GM12878 (cell line): ENCODE measurements around the gene DLG2. TPM values are rescaled to one million over a fixed set of nuclear protein-coding genes. Genes with fewer than 3 reads are reported as not detected.
A peak's percentile ranks its signal among the peaks of the same experiment; 100 is the strongest.

Experiments used
- ATAC-seq: fragments of 200-7000 bp; cut with Tn5 transposase; 3 replicates; pipeline ENCODE4 v1.9.1; 2020; ENCODE audit warnings: mild to moderate bottlenecking, moderate library complexity
- BruUV-seq: library from RNA; stranded (reverse); fragments of 400-500 nt; replicated peaks from 2 replicates; lab custom pipeline; 2021; lab: Mats Ljungman, UMichigan
- CTCF ChIA-PET: fragments of 300-600 bp; sonication (Branson Sonifier 250); formaldehyde crosslinking; extraction: SDS; loops from one replicate; lab custom pipeline; 2021; ENCODE audit warnings: inconsistent platforms; lab: Yijun Ruan, JAX
- POLR2A ChIA-PET: fragments of 350-600 bp; formaldehyde crosslinking; extraction: SDS; loops from one replicate; lab custom pipeline; 2021; ENCODE audit warnings: inconsistent platforms; lab: Charles Lee
- RAD21 ChIA-PET: fragments of 300-600 bp; sonication (Branson Sonifier 250); formaldehyde crosslinking; loops from one replicate; lab custom pipeline; 2023; ENCODE audit warnings: antibody characterized with exemption; ENCODE audit not compliant: unreplicated experiment; lab: Charles Lee
- SMC1A ChIA-PET: fragments of 300-600 bp; sonication (Branson Sonifier 250); formaldehyde crosslinking; loops from one replicate; lab custom pipeline; 2023; ENCODE audit not compliant: unreplicated experiment, uncharacterized antibody; lab: Charles Lee
- DNase-seq: peaks from one replicate; pipeline ENCODE4 v3.0.0-alpha.2; 2011; ENCODE audit warnings: low read depth, low spot score
- FAIRE-seq: peaks from 3 replicates; lab custom pipeline; 2011; peaks lifted over from hg19 to GRCh38; lab: Jason Lieb, UNC
- H2AFZ ChIP-seq: 2 replicates; pipeline ENCODE4 v1.6.0; 2011; ENCODE audit warnings: low read depth, low read length, control low read depth; ENCODE audit not compliant: control insufficient read depth
- H3K27ac ChIP-seq: 2 replicates; pipeline ENCODE4 v1.5.1; 2011; ENCODE audit warnings: control low read depth; ENCODE audit not compliant: control insufficient read depth, insufficient read depth
- H3K27me3 ChIP-seq, 2 experiments: replicated peaks in 1 of 2; 2 replicates each; pipeline versions ENCODE4 v1.6.0 to v1.6.1; 2011; ENCODE audit warnings: low read length in 1 of 2; ENCODE audit not compliant: control insufficient read depth in 2 of 2, insufficient read depth in 2 of 2
- H3K36me3 ChIP-seq, 2 experiments: 2 replicates each; pipeline ENCODE4 v1.5.1; 2011; ENCODE audit warnings: low read length in 1 of 2; ENCODE audit not compliant: control insufficient read depth in 2 of 2, insufficient read depth in 2 of 2
- H3K4me1 ChIP-seq: 2 replicates; pipeline ENCODE4 v1.6.1; 2011; ENCODE audit warnings: mild to moderate bottlenecking, low read length, moderate library complexity, mixed read lengths; ENCODE audit not compliant: control insufficient read depth, insufficient read depth
- H3K4me2 ChIP-seq: 2 replicates; pipeline ENCODE4 v1.6.0; 2011; ENCODE audit warnings: control low read depth; ENCODE audit not compliant: control insufficient read depth, insufficient read depth
- H3K4me3 ChIP-seq: fragments of 200-600 bp; sonication (generic); 2 replicates; pipeline ENCODE4 v1.5.1; 2016
- H3K79me2 ChIP-seq: 2 replicates; pipeline ENCODE4 v1.6.0; 2011; ENCODE audit warnings: low read length; ENCODE audit not compliant: control insufficient read depth, insufficient read depth
- H3K9ac ChIP-seq: 2 replicates; pipeline ENCODE4 v1.8.0; 2011; ENCODE audit warnings: low read length, control low read depth, mixed read lengths; ENCODE audit not compliant: control insufficient read depth, insufficient read depth
- H3K9me3 ChIP-seq: replicated peaks from 3 replicates; pipeline ENCODE4 v1.5.1; 2011; ENCODE audit warnings: mild to moderate bottlenecking, low read length; ENCODE audit not compliant: control insufficient read depth, insufficient read depth
- H4K20me1 ChIP-seq: 2 replicates; pipeline ENCODE4 v1.6.0; 2011; ENCODE audit not compliant: control insufficient read depth, insufficient read depth
- BHLHE40 ChIP-seq, 2 experiments: fragments of 450-650 bp in 1 of 2; IDR thresholded peaks; 2 replicates each; pipeline ENCODE4 v1.6.1; 2011 to 2017; ENCODE audit warnings: low read depth in 2 of 2, borderline replicate concordance in 1 of 2, improper control_type of control experiment in 1 of 2, low read length in 1 of 2, mild to moderate bottlenecking in 1 of 2
- CBX5 ChIP-seq: sonication (generic); IDR thresholded peaks from 2 replicates; pipeline ENCODE4 v1.6.1; 2016; ENCODE audit warnings: low read depth, moderate library complexity, mild to moderate bottlenecking, inconsistent platforms
- CTCF ChIP-seq, 3 experiments: IDR thresholded peaks in 2 of 3; conservative IDR thresholded peaks in 1 of 3; 2 replicates each; pipeline ENCODE4 v1.5.1; 2011; ENCODE audit warnings: low read depth in 3 of 3, low read length in 3 of 3, mild to moderate bottlenecking in 3 of 3, control low read depth in 2 of 3, moderate library complexity in 2 of 3, inconsistent platforms in 1 of 3, mixed read lengths in 1 of 3; ENCODE audit not compliant: control insufficient read depth in 2 of 3, insufficient read depth in 1 of 3; ENCODE audit errors: extremely low read depth in 1 of 3
- E4F1 ChIP-seq: fragments of 450-650 bp; IDR thresholded peaks from 2 replicates; pipeline ENCODE4 v1.6.1; 2018; ENCODE audit warnings: borderline replicate concordance, mild to moderate bottlenecking; ENCODE audit not compliant: partially characterized antibody
- RAD21 ChIP-seq: IDR thresholded peaks from 2 replicates; pipeline ENCODE4 v1.6.1; 2011; ENCODE audit warnings: mild to moderate bottlenecking, low read depth, low read length, moderate library complexity; ENCODE audit not compliant: insufficient read depth
- SMAD1 ChIP-seq: fragments of 450-650 bp; IDR thresholded peaks from 2 replicates; pipeline ENCODE4 v1.6.1; 2018; ENCODE audit warnings: mild to moderate bottlenecking, low read depth; ENCODE audit not compliant: partially characterized antibody
- SMC3 ChIP-seq: IDR thresholded peaks from 2 replicates; pipeline ENCODE4 v1.6.1; 2011; ENCODE audit warnings: low read length, improper control_type of control experiment, borderline replicate concordance
- STAT1 ChIP-seq: fragments of 450-650 bp; conservative IDR thresholded peaks from 2 replicates; pipeline ENCODE4 v1.6.1; 2014; ENCODE audit warnings: antibody characterized with exemption, mild to moderate bottlenecking
- ZNF217 ChIP-seq: fragments of 450-650 bp; IDR thresholded peaks from 2 replicates; pipeline ENCODE4 v1.6.1; 2017; ENCODE audit warnings: antibody characterized with exemption, mild to moderate bottlenecking
- WGBS: methylation state at CpG from one replicate; pipeline ENCODE4 v1.1.6; 2016; ENCODE audit warnings: low lambda C conversion rate; ENCODE audit not compliant: insufficient replicate concordance, insufficient coverage; ENCODE audit errors: missing lambda C conversion rate; 5-methylcytosine and 5-hydroxymethylcytosine counted together
- in situ Hi-C: fragments of 300-500 bp; cut with MboI; formaldehyde crosslinking; loops from 9 replicates; pipeline ENCODE4 v1.14.3; 2018; ENCODE audit warnings: mixed read lengths
- intact Hi-C: fragments of 100-400 bp; cut with micrococcal nuclease; formaldehyde crosslinking; loops from one replicate; pipeline ENCODE4 v1.14.2; 2022; ENCODE audit not compliant: unreplicated experiment
- polyA plus RNA-seq, 11 experiments: library from polyadenylated mRNA; depleted of rRNA in 4 of 11; unstranded in 6 of 11; stranded (reverse) in 5 of 11; fragments of >200 nt; fragmentation: Nextera tagmentation in 4 of 11; fragmentation: Illumina TruSeq in 1 of 11; extraction: Ambion mirVana in 4 of 11; extraction: Trizol in 1 of 11; gene quantifications; 1 replicate in 1 of 11; 2 replicates in 10 of 11; pipeline versions ENCODE4 v1.2.1 to v1.2.3, GENCODE V29; 2011 to 2016; ENCODE audit warnings: inconsistent platforms in 2 of 11, missing spikeins in 2 of 11, low read depth in 1 of 11
- total RNA-seq, 4 experiments: library from RNA; depleted of rRNA in 3 of 4; stranded (reverse); fragments of >200 nt in 3 of 4; fragmentation: Illumina TruSeq in 1 of 4; extraction: Trizol in 1 of 4; gene quantifications; 2 replicates each; pipeline versions ENCODE4 v1.2.1 to v1.2.3, GENCODE V29; 2013 to 2021

DLG2 gene
- total and polyA plus RNA-seq, 10 of the 15 experiments (the other 5 are each of a cell fraction or from before 2014, with no cell fraction given): 0.09 to 0.98 (median 0.35) TPM

- no peak for TF ChIP-seq E4F1
- no peak for TF ChIP-seq STAT1
Observed at GRCh38 chr11:84560206-84560605, 1066.9 kb downstream of the DLG2 start (continued).

GRCh38 chr11:84558085-84558905 is 1068.8 kb downstream of the DLG2 start:
- POLR2A ChIA-PET: no interaction called here

More at GRCh38 chr11:84558085-84558905, 1068.8 kb downstream of the DLG2 start:
- in situ Hi-C loops: no loop called here
- Histone ChIP-seq H3K36me3 (no peaks in the 10 kb centered on the region), H3K27me3 (no peaks in the 10 kb centered on the region), H3K27ac (no peak overlapping the region), H3K4me1 (no peaks in the 10 kb centered on the region), H4K20me1 (no peaks in the 10 kb centered on the region), H3K4me3 (no peak overlapping the region), H3K9me3 (no peaks in the 10 kb centered on the region), H3K4me2 (no peak overlapping the region), H3K79me2 (no peaks in the 10 kb centered on the region), H3K9ac (no peak overlapping the region), H2AFZ (no peak overlapping the region)
- no TSS peak for BruUV-seq
- no peak for FAIRE-seq
- intact Hi-C loops: loop anchor here (2.0 kb wide), 1 partner anchor 1033 kb away; no protein-coding TSS in a partner anchor
- peak; percentile 85 for TF ChIP-seq RAD21
- TF ChIP-seq SMC3: peak; percentile 54; the same call in 1 of the 2 replicates
- no peak for TF ChIP-seq CBX5
- peak; percentile 73 to 82 (median 77) for TF ChIP-seq CTCF (IDR thresholded peaks at IDR 0.05 in 2 of 3, conservative IDR thresholded peaks at IDR 0.05 in 1 of 3; ENCODE audit: control insufficient read depth in 2 of 3, extremely low read depth in 1 of 3, insufficient read depth in 1 of 3, low read depth in 3 of 3, low read length in 3 of 3)
- no peak for TF ChIP-seq SMAD1
- no peak for TF ChIP-seq ZNF217
- no peak for TF ChIP-seq BHLHE40 (IDR thresholded peaks at IDR 0.05; ENCODE audit: borderline replicate concordance in 1 of 2, low read depth in 2 of 2, low read length in 1 of 2)
- 26% methylated on average over 5 of the region's 5 CpGs for WGBS
- DNase-seq: no peak
- ChIA-PET SMC1A (interaction anchor here (0.6 to 2.6 kb wide), 7 partner anchors 10 to 1170 kb away, joined by 3 to 14 read pairs (median 3); no protein-coding TSS in a partner anchor), RAD21 (interaction anchor here (0.6 to 1.4 kb wide), 4 partner anchors 8 to 1032 kb away, joined by 3 to 8 read pairs (median 4); no protein-coding TSS in a partner anchor), CTCF (interaction anchor here (0.6 to 5.2 kb wide), 18 partner anchors 8 to 1126 kb away, joined by 3 to 46 read pairs (median 4); no protein-coding TSS in a partner anchor)
- ATAC-seq: peak; percentile 89
